ENCODE measurements around the gene AARS2. TPM values are rescaled to one million over a fixed set of nuclear protein-coding genes. Genes with fewer than 3 reads are reported as not detected.
A peak's percentile ranks its signal among the peaks of the same experiment; 100 is the strongest.

AARS2 gene
- total and polyA plus RNA-seq, 11 donors, result 4.1 to 9.8 (median 7.6) TPM

GRCh38 chr6:44278315-44278714, 34.8 kb downstream of the AARS2 start:
- intact Hi-C loops (cut with DNase I), result no loop called here
- no peak for ATAC-seq
- no peak for DNase-seq
- no peak overlapping the region for H3K27ac ChIP-seq
- 63 to 78% (median 72%) methylated on average over 3 of the region's 3 CpGs for WGBS, 4 donors
- no peaks in the 10 kb centered on the region for H3K36me3 ChIP-seq
- H3K4me3 ChIP-seq, result no peak overlapping the region
- H3K9me3 ChIP-seq, result no peaks in the 10 kb centered on the region
- H3K27me3 ChIP-seq, result peaks cover 3 to 64% (median 21%) of the 10 kb centered on the region in 9 donors
- H3K4me1 ChIP-seq, result peaks cover 0 to 13% (median 5%) of the 10 kb centered on the region in 12 donors
- TF ChIP-seq CTCF (IDR thresholded peaks at IDR 0.05) (no peak), POLR2A (IDR thresholded peaks at IDR 0.05) (no peak)

- DNase-seq, result no peak
- TF ChIP-seq POLR2A (IDR thresholded peaks at IDR 0.05) (no peak), CTCF (IDR thresholded peaks at IDR 0.05) (no peak)
- Histone ChIP-seq H3K4me1 (peaks cover 0 to 13% (median 5%) of the 10 kb centered on the region in 12 donors), H3K36me3 (no peaks in the 10 kb centered on the region), H3K27ac (no peak overlapping the region), H3K9me3 (no peaks in the 10 kb centered on the region), H3K27me3 (peaks cover 8 to 67% (median 21%) of the 10 kb centered on the region in 9 donors), H3K4me3 (no peak overlapping the region)
- intact Hi-C loops (cut with DNase I), result no loop called here
- 77 to 81% (median 79%) methylated on average over 7 of the region's 7 CpGs for WGBS, 4 donors
- no peak for ATAC-seq
Measured at GRCh38 chr6:44277763-44278162, 35.4 kb downstream of the AARS2 start.

- Histone ChIP-seq H3K27me3 (peaks cover 14 to 67% (median 26%) of the 10 kb centered on the region in 9 donors), H3K36me3 (no peaks in the 10 kb centered on the region), H3K9me3 (no peaks in the 10 kb centered on the region), H3K4me1 (peaks cover 0 to 13% (median 5%) of the 10 kb centered on the region in 12 donors), H3K4me3 (peak overlapping the region in 2 of 12 donors; percentile 9 to 43), H3K27ac (no peak overlapping the region)
- intact Hi-C loops (cut with DNase I), result no loop called here
- WGBS, 4 donors, result 77 to 84% (median 83%) methylated on average over 21 to 23 of the region's 23 CpGs
- no peak for ATAC-seq
- no peak for DNase-seq
- TF ChIP-seq POLR2A (IDR thresholded peaks at IDR 0.05), result no peak
Measured at GRCh38 chr6:44276667-44277640, 36.2 kb downstream of the AARS2 start.

- Histone ChIP-seq H3K36me3 (no peaks in the 10 kb centered on the region), H3K4me1 (peaks cover 0 to 15% (median 5%) of the 10 kb centered on the region in 12 donors), H3K27me3 (peaks cover 15 to 74% (median 33%) of the 10 kb centered on the region in 9 donors), H3K4me3 (peak overlapping the region in 11 of 12 donors; percentile 5 to 46 (median 39)), H3K27ac (no peak overlapping the region), H3K9me3 (no peaks in the 10 kb centered on the region)
- no peak for TF ChIP-seq POLR2A (IDR thresholded peaks at IDR 0.05)
- TF ChIP-seq CTCF (IDR thresholded peaks at IDR 0.05), result no peak
- WGBS, 4 donors, result 11 to 52% (median 23%) methylated on average over 27 to 109 of the region's 109 CpGs
- ATAC-seq (peak in 3 of 4 donors; percentile 10 to 65 (median 43)), DNase-seq (peak in 1 of 5 donors; percentile 61)
- intact Hi-C loops (cut with DNase I), result no loop called here
Measured at GRCh38 chr6:44275749-44276648, 37.1 kb downstream of the AARS2 start.
